Raji (cell line): Measurements from ENCODE around the gene FAM241A.

Experiments used
- POLR2A ChIP-seq: IDR thresholded peaks from 2 replicates; pipeline ENCODE4 v1.6.1; 2011; ENCODE audit warnings: low read depth, low read length, control low read depth; ENCODE audit not compliant: insufficient read depth

Gene FAM241A

DNA sequence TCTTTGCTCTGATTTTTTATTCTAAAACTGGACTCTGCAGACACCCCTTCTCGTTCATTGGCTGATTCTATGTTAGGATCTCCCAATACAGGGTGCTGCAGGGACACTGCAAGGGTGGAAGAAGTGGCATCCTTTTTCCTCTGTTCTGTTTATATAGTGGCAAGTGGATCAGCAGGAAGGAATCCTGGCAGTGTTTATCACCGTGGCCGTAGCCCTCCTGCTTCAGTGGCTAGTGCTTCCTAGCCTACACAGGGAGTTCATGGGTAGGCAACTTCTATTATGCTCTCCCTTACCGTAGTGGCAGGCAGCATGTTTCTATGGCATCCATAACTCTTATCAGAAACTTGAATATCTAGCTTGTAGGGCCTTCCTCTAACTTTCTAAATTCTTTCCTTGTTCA, 79.9 kb downstream of the FAM241A start:
- TF ChIP-seq POLR2A, result no peak

DNA sequence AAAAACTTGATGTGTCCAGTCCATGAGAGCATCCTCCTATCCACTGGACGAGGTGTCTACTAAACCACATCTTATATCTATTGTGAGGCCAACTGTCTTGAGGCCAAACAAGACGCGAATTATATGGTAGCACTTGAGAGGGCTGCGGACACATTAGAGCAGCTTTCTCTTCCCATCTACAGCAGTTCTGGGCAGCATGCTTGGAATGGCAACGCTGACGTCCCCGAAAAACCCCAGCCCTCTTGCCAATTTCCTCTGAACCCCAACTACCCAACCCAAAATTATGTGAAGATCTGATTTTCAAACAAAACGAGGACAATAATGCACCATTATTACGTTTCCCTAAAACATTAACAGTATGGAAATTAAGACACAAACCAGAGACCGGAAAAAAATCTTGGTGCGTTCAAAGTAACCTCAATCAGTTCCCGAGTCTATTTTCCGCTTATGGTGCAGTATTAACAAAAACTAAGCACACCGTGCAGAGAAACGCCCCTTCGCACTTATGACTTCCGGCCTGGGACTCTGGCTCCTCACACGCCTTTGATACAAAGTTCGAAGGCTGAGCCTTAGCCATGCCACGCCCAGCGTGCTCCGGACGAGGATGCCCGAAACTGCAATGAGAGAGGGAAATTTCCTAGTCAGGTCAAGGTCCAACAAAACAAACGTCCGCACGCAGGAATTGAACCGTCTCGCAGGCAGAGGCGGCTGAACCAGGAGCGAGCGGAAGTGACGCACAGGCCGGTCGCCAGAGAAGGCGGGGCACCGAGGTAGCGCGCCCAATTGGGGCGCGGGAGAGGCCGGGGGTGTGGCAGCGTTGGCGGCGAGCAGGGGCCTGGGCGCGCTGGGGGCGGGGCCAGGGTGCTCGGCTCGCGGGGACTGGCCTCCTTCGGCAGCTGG, 85.9 kb downstream of the FAM241A start:
- peak; percentile 63; the same call in 1 of the 2 replicates for TF ChIP-seq POLR2A

DNA sequence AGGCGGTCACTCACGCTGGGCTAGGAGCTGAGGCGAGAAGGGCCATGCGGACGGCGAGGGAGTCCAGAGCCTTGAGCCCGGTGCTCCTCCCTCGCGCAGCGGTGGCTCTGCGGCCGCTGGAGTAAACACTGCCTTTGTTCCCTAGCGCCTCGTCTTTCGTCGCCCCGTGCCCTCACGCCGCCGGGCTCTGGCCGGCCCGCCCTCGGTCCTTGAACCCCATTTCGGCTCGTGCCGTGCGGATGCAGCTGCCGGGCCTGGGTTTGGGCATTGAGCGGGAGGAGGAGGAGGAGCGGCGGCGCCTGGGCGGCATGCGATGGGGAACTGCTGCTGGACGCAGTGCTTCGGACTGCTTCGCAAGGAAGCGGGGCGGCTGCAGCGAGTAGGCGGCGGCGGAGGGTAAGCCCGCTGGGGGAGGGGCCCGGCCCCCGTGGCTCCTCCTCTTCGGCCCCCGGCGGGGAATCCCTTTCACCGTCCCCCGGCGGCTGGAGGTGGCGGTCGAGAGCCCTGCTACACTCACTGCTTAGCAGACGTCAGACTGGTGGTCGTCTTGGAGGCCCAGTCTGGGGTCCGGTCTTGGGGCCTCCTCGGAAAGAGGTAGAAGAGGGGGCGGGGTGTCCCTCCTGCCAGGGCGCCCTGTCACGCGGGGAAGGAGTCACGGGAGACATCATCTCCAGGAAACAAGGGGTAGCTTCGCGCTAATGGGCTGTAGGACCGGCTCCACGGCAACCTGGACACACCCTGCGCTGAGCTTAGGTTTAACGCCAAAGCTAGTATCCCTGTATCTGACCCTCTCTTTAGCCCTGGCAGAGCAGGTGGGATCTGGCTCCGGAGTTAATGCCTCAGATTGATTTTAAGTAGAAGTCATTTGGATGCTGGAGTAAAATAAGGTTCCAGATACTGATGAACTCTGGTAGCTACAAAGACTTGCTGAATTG, 86.8 kb downstream of the FAM241A start, which contains the start of gene AP1AR:
AP1AR (plus strand) TSS at position 9 of the 935 bp plus-strand sequence; CDS start at position 314, 305 bp downstream.
- TF ChIP-seq POLR2A, result peak; percentile 95

DNA sequence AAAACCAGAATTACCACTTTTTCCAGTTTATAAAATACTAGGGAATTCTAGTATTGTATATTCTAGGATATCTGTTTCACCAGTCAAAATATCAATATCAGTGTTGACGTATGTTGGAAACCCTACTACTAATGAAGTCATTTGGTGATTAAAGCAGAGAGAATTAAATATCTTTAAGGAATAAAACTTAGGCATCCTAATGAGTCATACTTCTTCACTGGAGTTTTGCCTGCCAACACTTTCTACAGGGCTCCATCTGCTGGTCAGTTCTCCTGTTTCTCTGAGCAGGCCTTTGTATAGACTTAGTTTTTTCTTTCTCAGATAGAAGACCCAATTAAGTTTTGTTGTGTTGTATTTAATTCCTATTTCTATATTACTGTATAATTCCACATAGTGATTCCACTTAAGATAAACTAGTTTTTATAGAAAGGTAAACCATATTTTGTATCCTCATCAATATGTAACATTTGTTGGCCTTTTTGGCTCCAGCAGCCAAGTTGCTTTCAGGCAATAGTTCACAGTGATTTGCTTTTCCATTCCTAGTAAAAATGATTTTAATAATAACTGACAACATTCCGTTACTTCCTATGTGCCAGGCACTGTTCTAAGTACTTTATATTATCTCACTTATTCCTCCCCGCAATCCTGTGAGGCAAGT, 89.8 kb downstream of the FAM241A start:
- TF ChIP-seq POLR2A, result no peak

DNA sequence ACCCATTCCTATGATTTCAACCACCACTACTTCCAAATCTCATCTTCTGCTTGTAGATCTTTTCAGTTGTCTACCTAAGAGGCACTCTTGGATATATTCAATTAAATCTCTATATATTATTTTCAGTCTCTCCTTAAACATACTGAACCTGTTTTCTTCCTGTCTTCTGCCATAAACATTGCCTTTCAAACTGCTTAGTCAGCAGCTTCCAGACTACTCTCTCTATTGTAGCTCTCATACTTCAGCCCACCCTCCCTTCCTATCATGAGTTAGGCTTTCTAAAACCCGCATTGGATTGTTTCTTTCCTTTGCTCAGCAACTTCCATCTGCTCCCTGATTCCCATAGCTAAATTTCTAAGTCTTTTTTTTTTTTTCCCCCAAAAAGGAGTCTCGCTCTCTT, 90.8 kb downstream of the FAM241A start:
- TF ChIP-seq POLR2A, result no peak

DNA sequence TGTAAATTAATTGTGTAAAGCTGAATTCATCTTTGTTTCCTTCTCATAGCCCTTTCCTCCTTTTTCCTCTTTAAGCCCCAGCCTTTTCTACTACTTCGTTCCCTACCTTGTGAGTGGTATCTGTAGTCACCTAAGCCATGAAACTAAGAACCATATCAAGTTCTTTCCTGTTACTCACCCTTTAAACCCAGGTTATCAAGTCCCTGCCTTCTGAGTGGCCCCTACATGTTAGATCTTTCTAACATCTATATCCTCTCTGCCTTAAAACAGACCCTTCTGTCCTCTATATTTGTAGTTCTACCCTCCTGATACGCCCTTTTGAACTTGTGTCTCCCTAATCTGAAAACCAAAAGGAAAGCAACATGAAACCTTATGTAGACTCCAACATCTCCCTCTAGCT, 93.6 kb downstream of the FAM241A start:
- no peak for TF ChIP-seq POLR2A
